K562 (cell line): ENCODE measurements around the gene WBP1. TPM values are rescaled to one million over a fixed set of nuclear protein-coding genes. Genes with fewer than 3 reads are reported as not detected.

ENCODE experiments used
- ELF4 ChIP-seq: fragments of 450-650 bp; formaldehyde crosslinking; IDR thresholded peaks from 2 replicates; pipeline ENCODE4 v1.4.0; 2022; ENCODE audit warnings: missing genetic modification characterization
- EP400 ChIP-seq: fragments of 450-650 bp; IDR thresholded peaks from 2 replicates; pipeline ENCODE4 v1.6.1; 2017; ENCODE audit warnings: antibody characterized with exemption, mild to moderate bottlenecking, moderate library complexity
- FOXK2 ChIP-seq, 2 experiments: fragments of 450-650 bp; IDR thresholded peaks in 1 of 2; conservative IDR thresholded peaks in 1 of 2; 2 replicates each; pipeline ENCODE4 v1.6.1; 2016; ENCODE audit warnings: low read depth in 2 of 2, mild to moderate bottlenecking in 1 of 2
- GTF2A2 ChIP-seq: IDR thresholded peaks from 2 replicates; pipeline ENCODE4 v1.6.1; 2016; ENCODE audit warnings: mild to moderate bottlenecking, missing genetic modification characterization, missing compliant biosample characterization
- MBD2 ChIP-seq: sonication (generic); IDR thresholded peaks from 2 replicates; pipeline ENCODE4 v1.6.1; 2016; ENCODE audit warnings: low read depth, borderline replicate concordance
- MYC ChIP-seq, 2 experiments: fragments of 250-450 bp in 1 of 2; sonication (Bioruptor Pico) in 1 of 2; IDR thresholded peaks; 2 replicates each; pipeline versions ENCODE4 v1.5.1 to v1.6.1; 2012 to 2021; ENCODE audit warnings: low read depth in 2 of 2, borderline replicate concordance in 1 of 2, improper control_type of control experiment in 1 of 2, low read length in 1 of 2, mild to moderate bottlenecking in 1 of 2, moderate library complexity in 1 of 2
- NCOA2 ChIP-seq, 2 experiments: fragments of 450-650 bp; IDR thresholded peaks; 2 replicates each; pipeline ENCODE4 v1.6.1; 2018; ENCODE audit warnings: mild to moderate bottlenecking in 2 of 2, moderate library complexity in 1 of 2; ENCODE audit not compliant: partially characterized antibody in 2 of 2
- SP2 ChIP-seq: IDR thresholded peaks from 2 replicates; pipeline ENCODE4 v1.6.1; 2011; ENCODE audit warnings: mild to moderate bottlenecking, low read depth, low read length, moderate library complexity; ENCODE audit not compliant: poor library complexity, severe bottlenecking; ENCODE audit errors: extremely low read depth
- SUPT5H ChIP-seq: fragments of 450-650 bp; IDR thresholded peaks from 2 replicates; pipeline ENCODE4 v1.6.1; 2016
- polyA plus RNA-seq, 8 experiments: library from polyadenylated mRNA; depleted of rRNA in 4 of 8; stranded (reverse) in 5 of 8; unstranded in 3 of 8; fragments of >200 nt; fragmentation: Nextera tagmentation in 2 of 8; fragmentation: Illumina TruSeq in 1 of 8; extraction: Ambion mirVana in 2 of 8; extraction: Trizol in 1 of 8; gene quantifications; 2 replicates each; pipeline versions ENCODE4 v1.2.1 to v1.2.3, GENCODE V29; 2011 to 2014; ENCODE audit warnings: inconsistent platforms in 1 of 8, missing spikeins in 1 of 8
- total RNA-seq, 7 experiments: library from RNA; depleted of rRNA in 6 of 7; stranded (reverse); fragments of >200 nt in 6 of 7; fragmentation: Illumina TruSeq in 2 of 7; extraction: Trizol in 2 of 7; gene quantifications; 2 replicates each; pipeline versions ENCODE4 v1.2.1 to v1.2.3, GENCODE V29; 2011 to 2021; ENCODE audit warnings: low replicate concordance in 1 of 7
- TF ChIP-seq, protein P1 (sequence below), 2 experiments: fragments of 450-650 bp in 1 of 2; sonication (generic) in 1 of 2; formaldehyde crosslinking in 1 of 2; IDR thresholded peaks; 2 replicates each; pipeline versions ENCODE4 v1.7.1 to v1.9.0; 2016 to 2022; ENCODE audit warnings: inconsistent platforms in 1 of 2, mild to moderate bottlenecking in 1 of 2, missing genetic modification reagents in 1 of 2
- TF ChIP-seq, protein P2 (sequence below), 2 experiments: IDR thresholded peaks in 1 of 2; conservative IDR thresholded peaks in 1 of 2; 2 replicates each; pipeline ENCODE4 v1.6.1; 2016; ENCODE audit warnings: low read depth in 2 of 2, mild to moderate bottlenecking in 1 of 2, missing compliant biosample characterization in 1 of 2, missing genetic modification characterization in 1 of 2, moderate library complexity in 1 of 2
- TF ChIP-seq, protein P3 (sequence below): sonication (generic); formaldehyde crosslinking; IDR thresholded peaks from 2 replicates; pipeline ENCODE4 v1.8.0; 2022; ENCODE audit warnings: mild to moderate bottlenecking, missing genetic modification reagents

WBP1 gene
- total and polyA plus RNA-seq, 9 of the 15 experiments (the other 6 are each of a cell fraction or from before 2014, with no cell fraction given): 1.9 to 27.7 (median 14.2) TPM

DNA sequence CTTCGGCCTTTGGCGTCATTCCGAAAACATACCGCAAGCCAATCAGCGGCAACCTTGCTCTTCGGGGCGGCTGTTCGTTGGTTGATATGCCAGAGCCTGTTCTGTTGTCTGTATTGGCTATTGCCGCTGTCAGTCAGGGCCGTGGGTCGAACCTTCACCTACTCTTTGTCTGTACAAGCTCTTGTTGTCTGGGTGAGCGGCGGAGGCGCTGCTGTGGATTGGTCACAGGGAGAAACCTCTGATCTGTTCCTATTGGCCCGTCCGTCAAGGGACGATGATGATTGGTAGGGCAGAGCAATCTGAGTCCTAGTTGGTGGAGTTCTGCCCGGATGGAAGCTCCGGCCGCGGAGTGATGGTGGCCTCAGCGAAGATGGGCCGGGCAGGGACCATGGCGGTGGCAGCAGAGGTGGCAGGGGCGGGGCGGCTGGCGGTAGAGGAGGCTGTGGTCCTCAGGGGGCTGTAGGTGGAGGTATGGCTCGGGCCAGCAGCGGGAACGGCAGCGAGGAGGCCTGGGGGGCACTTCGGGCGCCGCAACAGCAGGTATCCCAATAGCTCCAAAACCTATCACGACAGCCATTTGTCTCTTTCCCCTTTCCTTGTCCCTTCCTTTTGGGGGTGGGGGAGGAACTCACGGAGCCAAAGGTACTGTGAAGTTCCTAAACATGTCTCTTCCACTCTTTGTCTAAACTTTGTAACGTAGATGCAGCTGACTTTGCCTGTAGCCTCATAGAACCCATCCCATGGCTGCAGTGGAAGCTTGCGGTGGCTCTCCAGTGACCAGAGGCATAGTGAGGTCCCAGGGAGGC lies at the start of gene WBP1 (continued):
- TF ChIP-seq, protein P1, sequence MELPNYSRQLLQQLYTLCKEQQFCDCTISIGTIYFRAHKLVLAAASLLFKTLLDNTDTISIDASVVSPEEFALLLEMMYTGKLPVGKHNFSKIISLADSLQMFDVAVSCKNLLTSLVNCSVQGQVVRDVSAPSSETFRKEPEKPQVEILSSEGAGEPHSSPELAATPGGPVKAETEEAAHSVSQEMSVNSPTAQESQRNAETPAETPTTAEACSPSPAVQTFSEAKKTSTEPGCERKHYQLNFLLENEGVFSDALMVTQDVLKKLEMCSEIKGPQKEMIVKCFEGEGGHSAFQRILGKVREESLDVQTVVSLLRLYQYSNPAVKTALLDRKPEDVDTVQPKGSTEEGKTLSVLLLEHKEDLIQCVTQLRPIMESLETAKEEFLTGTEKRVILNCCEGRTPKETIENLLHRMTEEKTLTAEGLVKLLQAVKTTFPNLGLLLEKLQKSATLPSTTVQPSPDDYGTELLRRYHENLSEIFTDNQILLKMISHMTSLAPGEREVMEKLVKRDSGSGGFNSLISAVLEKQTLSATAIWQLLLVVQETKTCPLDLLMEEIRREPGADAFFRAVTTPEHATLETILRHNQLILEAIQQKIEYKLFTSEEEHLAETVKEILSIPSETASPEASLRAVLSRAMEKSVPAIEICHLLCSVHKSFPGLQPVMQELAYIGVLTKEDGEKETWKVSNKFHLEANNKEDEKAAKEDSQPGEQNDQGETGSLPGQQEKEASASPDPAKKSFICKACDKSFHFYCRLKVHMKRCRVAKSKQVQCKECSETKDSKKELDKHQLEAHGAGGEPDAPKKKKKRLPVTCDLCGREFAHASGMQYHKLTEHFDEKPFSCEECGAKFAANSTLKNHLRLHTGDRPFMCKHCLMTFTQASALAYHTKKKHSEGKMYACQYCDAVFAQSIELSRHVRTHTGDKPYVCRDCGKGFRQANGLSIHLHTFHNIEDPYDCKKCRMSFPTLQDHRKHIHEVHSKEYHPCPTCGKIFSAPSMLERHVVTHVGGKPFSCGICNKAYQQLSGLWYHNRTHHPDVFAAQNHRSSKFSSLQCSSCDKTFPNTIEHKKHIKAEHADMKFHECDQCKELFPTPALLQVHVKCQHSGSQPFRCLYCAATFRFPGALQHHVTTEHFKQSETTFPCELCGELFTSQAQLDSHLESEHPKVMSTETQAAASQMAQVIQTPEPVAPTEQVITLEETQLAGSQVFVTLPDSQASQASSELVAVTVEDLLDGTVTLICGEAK (IDR thresholded peaks at IDR 0.05): peak; percentile 52; the same call in 1 of the 2 replicates
- TF ChIP-seq, protein P1 (CRISPR knock-in tag; IDR thresholded peaks at IDR 0.05): no peak
- TF ChIP-seq GTF2A2 (tag) (no peak), MYC (IDR thresholded peaks at IDR 0.05; ENCODE audit: low read depth, low read length) (peak; percentile 38; the same call in 1 of the 2 replicates), MYC (CRISPR knock-in tag; IDR thresholded peaks at IDR 0.05; ENCODE audit: borderline replicate concordance, low read depth) (no peak), FOXK2 (conservative IDR thresholded peaks at IDR 0.05 in 1 of 2, IDR thresholded peaks at IDR 0.05 in 1 of 2; ENCODE audit: low read depth in 2 of 2) (peak; percentile 77 to 86; a peak in 3 of 4 replicates), SUPT5H (peak; percentile 61), EP400 (peak; percentile 33; the same call in 1 of the 2 replicates), SP2 (peak; percentile 66), NCOA2 (IDR thresholded peaks at IDR 0.05; ENCODE audit: partially characterized antibody in 2 of 2) (no peak), ELF4 (0 out of 2 replicates have a peak, but pooled peaks have one; percentile 44), MBD2 (peak; percentile 94)
- TF ChIP-seq, protein P2, sequence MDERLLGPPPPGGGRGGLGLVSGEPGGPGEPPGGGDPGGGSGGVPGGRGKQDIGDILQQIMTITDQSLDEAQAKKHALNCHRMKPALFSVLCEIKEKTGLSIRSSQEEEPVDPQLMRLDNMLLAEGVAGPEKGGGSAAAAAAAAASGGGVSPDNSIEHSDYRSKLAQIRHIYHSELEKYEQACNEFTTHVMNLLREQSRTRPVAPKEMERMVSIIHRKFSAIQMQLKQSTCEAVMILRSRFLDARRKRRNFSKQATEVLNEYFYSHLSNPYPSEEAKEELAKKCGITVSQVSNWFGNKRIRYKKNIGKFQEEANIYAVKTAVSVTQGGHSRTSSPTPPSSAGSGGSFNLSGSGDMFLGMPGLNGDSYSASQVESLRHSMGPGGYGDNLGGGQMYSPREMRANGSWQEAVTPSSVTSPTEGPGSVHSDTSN (CRISPR knock-in tag; IDR thresholded peaks at IDR 0.05; ENCODE audit: low read depth): peak; percentile 88
- TF ChIP-seq, protein P2 (tag; conservative IDR thresholded peaks at IDR 0.05; ENCODE audit: low read depth): peak; percentile 99
- TF ChIP-seq, protein P3, sequence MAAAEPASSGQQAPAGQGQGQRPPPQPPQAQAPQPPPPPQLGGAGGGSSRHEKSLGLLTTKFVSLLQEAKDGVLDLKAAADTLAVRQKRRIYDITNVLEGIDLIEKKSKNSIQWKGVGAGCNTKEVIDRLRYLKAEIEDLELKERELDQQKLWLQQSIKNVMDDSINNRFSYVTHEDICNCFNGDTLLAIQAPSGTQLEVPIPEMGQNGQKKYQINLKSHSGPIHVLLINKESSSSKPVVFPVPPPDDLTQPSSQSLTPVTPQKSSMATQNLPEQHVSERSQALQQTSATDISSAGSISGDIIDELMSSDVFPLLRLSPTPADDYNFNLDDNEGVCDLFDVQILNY: no peak
